BLaER1 treated with 17β-estradiol and CSF1 and Interleukin-3, amounts not matched to agents 10 nM and 100 nM (cell line): ENCODE results near the gene PTGES3.

Experiments used
- H3K27ac ChIP-seq, 11 experiments: shearing (Covaris generic); formaldehyde crosslinking; 2 replicates each; pipeline ENCODE4 v1.8.1; 2022
- H3K27me3 ChIP-seq, 11 experiments: shearing (Covaris generic); formaldehyde crosslinking; 2 replicates each; pipeline ENCODE4 v1.8.1; 2022
- H3K36me3 ChIP-seq, 11 experiments: shearing (Covaris generic); formaldehyde crosslinking; 2 replicates each; pipeline ENCODE4 v1.8.1; 2022
- H3K4me1 ChIP-seq, 10 experiments: shearing (Covaris generic); formaldehyde crosslinking; 2 replicates each; pipeline ENCODE4 v1.8.1; 2022
- H3K4me2 ChIP-seq, 11 experiments: shearing (Covaris generic); formaldehyde crosslinking; 2 replicates each; pipeline ENCODE4 v1.8.1; 2022
- H3K4me3 ChIP-seq, 10 experiments: shearing (Covaris generic); formaldehyde crosslinking; 2 replicates each; pipeline ENCODE4 v1.8.1; 2022
- H3K9ac ChIP-seq, 11 experiments: shearing (Covaris generic); formaldehyde crosslinking; 2 replicates each; pipeline ENCODE4 v1.8.1; 2022
- H3K9me3 ChIP-seq, 11 experiments: shearing (Covaris generic); formaldehyde crosslinking; replicated peaks in 1 of 11; 2 replicates each; pipeline ENCODE4 v1.8.1; 2022
- H4K20me1 ChIP-seq, 11 experiments: shearing (Covaris generic); formaldehyde crosslinking; 2 replicates each; pipeline ENCODE4 v1.8.1; 2022
- Cebpa-rat ChIP-seq, 11 experiments: shearing (Covaris generic); IDR thresholded peaks; 2 replicates each; pipeline ENCODE4 v1.8.1; 2022

PTGES3 gene

DNA sequence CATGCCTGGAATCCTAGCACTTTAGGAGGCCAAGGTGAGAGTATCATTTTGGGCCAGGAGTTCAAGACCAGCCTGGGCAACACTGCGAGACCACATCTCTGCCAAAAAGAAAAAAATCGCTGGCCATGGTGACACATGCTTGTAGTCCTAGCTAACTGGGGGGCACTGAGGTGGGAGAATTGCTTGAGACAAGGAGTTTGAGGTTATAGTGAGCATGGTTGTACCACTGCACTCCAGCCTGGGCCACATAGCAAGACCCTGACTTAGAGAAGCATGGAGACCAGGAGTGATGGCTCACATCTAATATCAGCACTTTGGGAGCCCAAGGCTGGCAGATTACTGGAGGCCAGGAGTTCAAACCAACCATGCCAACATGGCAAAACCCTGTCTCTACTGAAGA, 9.2 kb downstream of the PTGES3 start:
- H3K9me3 ChIP-seq = no peaks in the 10 kb centered on the region
- peaks cover 100% of the 10 kb centered on the region in 11 experiments for H4K20me1 ChIP-seq
- H3K4me1 ChIP-seq = peaks cover 21 to 76% (median 50%) of the 10 kb centered on the region in 10 experiments
- H3K27ac ChIP-seq = peak overlapping the region in 1 of 11 experiments; percentile 27; a peak in 1 of 22 replicates
- H3K9ac ChIP-seq = no peak overlapping the region; a peak in 1 of 22 replicates
- H3K27me3 ChIP-seq = no peaks in the 10 kb centered on the region
- TF ChIP-seq Cebpa-rat (IDR thresholded peaks at IDR 0.05) = no peak
- H3K4me2 ChIP-seq = peak overlapping the region in 6 of 11 experiments; percentile 6 to 29 (median 10); a peak in 7 of 22 replicates
- H3K36me3 ChIP-seq = peaks cover 33 to 97% (median 94%) of the 10 kb centered on the region in 11 experiments
- H3K4me3 ChIP-seq = no peak overlapping the region

- TF ChIP-seq Cebpa-rat (IDR thresholded peaks at IDR 0.05) = no peak
- H3K36me3 ChIP-seq = peaks cover 37 to 100% (median 96%) of the 10 kb centered on the region in 11 experiments
- H3K27me3 ChIP-seq = no peaks in the 10 kb centered on the region
- H3K27ac ChIP-seq = peak overlapping the region in 1 of 11 experiments; percentile 14; a peak in 1 of 22 replicates
- H3K4me2 ChIP-seq = 0 out of 22 replicates have a peak overlapping the region, but pooled peaks of 1 of the 11 experiments have one; percentile 15
- H3K9me3 ChIP-seq = no peaks in the 10 kb centered on the region
- peak overlapping the region in 1 of 11 experiments; percentile 25; a peak in 1 of 22 replicates for H3K9ac ChIP-seq
- H3K4me1 ChIP-seq = peaks cover 9 to 65% (median 41%) of the 10 kb centered on the region in 10 experiments; a peak in 19 of 20 replicates
- peaks cover 100% of the 10 kb centered on the region in 11 experiments for H4K20me1 ChIP-seq
- no peak overlapping the region for H3K4me3 ChIP-seq
Measured at GRCh38 chr12:56677680-56678079, 10.4 kb downstream of the PTGES3 start.

DNA sequence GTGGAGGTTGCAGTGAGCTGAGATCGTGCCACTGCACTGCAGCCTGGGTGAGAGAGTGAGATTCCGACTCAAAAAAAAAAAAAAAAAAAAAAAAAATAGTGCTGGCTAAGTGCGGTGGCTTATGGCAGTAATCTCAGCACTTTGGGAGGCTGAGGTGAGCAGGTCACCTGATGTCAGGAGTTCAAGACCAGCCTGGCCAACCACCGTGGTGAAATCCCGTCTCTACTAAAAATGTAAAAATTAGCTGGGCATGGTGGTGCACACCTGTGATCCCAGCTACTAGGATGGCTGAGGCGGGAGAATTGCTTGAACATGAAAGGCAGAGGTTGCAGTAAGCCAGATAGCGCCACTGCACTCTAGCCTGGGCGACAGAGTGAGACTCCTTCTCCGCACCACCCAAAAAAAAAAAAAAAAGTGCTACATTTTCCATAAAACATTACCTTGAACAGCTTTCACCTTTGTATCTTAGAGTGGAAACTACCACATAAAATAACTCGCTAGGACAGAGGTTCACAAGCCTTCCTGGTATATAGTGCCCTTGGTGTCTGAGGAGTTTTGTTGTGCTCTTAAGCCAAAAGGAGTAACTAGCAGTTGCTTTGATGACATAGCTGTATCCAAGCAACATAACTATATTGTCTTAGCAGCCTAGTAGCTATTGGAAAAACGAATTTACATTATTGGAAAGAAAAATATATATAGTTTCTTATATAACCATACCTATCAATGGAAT, 11.1 kb downstream of the PTGES3 start:
- Histone ChIP-seq H3K27me3 (no peaks in the 10 kb centered on the region), H3K4me1 (peaks cover 3 to 59% (median 34%) of the 10 kb centered on the region in 10 experiments; a peak in 18 of 20 replicates), H3K4me3 (no peak overlapping the region), H4K20me1 (peaks cover 100% of the 10 kb centered on the region in 11 experiments), H3K27ac (0 out of 22 replicates have a peak overlapping the region, but pooled peaks of 1 of the 11 experiments have one; percentile 22), H3K36me3 (peaks cover 44 to 100% (median 96%) of the 10 kb centered on the region in 11 experiments), H3K9me3 (no peaks in the 10 kb centered on the region), H3K9ac (no peak overlapping the region), H3K4me2 (no peak overlapping the region)
- TF ChIP-seq Cebpa-rat (IDR thresholded peaks at IDR 0.05) = no peak

DNA sequence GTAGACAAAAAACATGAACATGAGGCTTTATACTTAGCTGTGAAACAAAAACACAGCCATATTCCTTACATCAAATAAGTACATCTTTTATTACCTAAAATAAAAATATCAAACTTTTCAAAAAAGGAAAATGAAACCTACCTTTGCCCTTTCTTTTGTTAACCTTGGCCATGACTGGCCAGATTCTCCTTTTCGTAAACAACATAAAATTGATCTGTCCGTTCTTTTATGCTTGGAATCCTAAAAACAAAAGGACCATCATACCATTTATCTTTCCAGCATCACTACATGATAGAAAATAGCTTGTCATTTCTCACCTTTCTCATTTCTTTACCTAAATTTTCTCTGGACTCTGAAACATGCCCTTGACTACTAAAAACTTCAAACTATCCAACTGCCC, 16.5 kb downstream of the PTGES3 start:
- Histone ChIP-seq H3K9ac (no peak overlapping the region), H3K4me1 (peaks cover 0 to 16% (median 3%) of the 10 kb centered on the region in 10 experiments; a peak in 6 of 20 replicates), H3K4me3 (no peak overlapping the region), H3K9me3 (no peaks in the 10 kb centered on the region), H3K4me2 (no peak overlapping the region), H4K20me1 (peaks cover 95 to 100% (median 100%) of the 10 kb centered on the region in 11 experiments), H3K36me3 (peaks cover 65 to 100% (median 97%) of the 10 kb centered on the region in 11 experiments), H3K27me3 (no peaks in the 10 kb centered on the region), H3K27ac (no peak overlapping the region)
- TF ChIP-seq Cebpa-rat (IDR thresholded peaks at IDR 0.05) = no peak

DNA sequence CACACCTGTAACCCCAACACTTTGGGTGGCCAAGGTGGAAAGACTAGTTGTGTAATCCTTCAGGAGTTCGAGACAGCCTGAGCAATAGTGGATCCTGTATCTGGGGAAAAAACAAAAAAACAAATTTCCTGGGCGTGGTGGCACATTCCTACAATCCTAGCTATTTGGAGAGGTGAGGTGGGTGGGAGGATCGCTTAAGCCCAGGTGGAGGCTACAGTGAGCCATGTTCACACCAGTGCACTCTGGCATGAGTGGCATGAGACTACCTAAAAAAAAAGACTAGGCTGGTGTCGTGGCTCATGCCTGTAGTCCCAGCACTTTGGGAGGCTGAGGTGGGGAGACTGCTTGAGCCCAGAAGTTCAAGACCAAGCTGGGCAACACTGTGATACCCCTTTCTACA, 17.2 kb downstream of the PTGES3 start:
- Histone ChIP-seq H3K4me1 (peaks cover 0 to 13% (median 0%) of the 10 kb centered on the region in 10 experiments; a peak in 4 of 20 replicates), H4K20me1 (peaks cover 87 to 100% (median 100%) of the 10 kb centered on the region in 11 experiments), H3K9ac (no peak overlapping the region), H3K9me3 (no peaks in the 10 kb centered on the region), H3K4me3 (no peak overlapping the region), H3K4me2 (no peak overlapping the region), H3K27me3 (no peaks in the 10 kb centered on the region), H3K36me3 (peaks cover 73 to 100% (median 98%) of the 10 kb centered on the region in 11 experiments), H3K27ac (no peak overlapping the region)
- no peak for TF ChIP-seq Cebpa-rat (IDR thresholded peaks at IDR 0.05)

GRCh38 chr12:56668197-56668457, 20.0 kb downstream of the PTGES3 start:
- H3K4me1 ChIP-seq = peaks cover 0 to 11% (median 0%) of the 10 kb centered on the region in 10 experiments; a peak in 3 of 20 replicates
- H3K9ac ChIP-seq = no peak overlapping the region
- H3K4me2 ChIP-seq = no peak overlapping the region
- H3K27me3 ChIP-seq = no peaks in the 10 kb centered on the region
- no peak overlapping the region for H3K4me3 ChIP-seq
- peaks cover 60 to 100% (median 98%) of the 10 kb centered on the region in 11 experiments for H4K20me1 ChIP-seq
- TF ChIP-seq Cebpa-rat (IDR thresholded peaks at IDR 0.05) = no peak
- no peaks in the 10 kb centered on the region for H3K9me3 ChIP-seq
- H3K27ac ChIP-seq = no peak overlapping the region
- H3K36me3 ChIP-seq = peaks cover 97 to 100% (median 100%) of the 10 kb centered on the region in 11 experiments

DNA sequence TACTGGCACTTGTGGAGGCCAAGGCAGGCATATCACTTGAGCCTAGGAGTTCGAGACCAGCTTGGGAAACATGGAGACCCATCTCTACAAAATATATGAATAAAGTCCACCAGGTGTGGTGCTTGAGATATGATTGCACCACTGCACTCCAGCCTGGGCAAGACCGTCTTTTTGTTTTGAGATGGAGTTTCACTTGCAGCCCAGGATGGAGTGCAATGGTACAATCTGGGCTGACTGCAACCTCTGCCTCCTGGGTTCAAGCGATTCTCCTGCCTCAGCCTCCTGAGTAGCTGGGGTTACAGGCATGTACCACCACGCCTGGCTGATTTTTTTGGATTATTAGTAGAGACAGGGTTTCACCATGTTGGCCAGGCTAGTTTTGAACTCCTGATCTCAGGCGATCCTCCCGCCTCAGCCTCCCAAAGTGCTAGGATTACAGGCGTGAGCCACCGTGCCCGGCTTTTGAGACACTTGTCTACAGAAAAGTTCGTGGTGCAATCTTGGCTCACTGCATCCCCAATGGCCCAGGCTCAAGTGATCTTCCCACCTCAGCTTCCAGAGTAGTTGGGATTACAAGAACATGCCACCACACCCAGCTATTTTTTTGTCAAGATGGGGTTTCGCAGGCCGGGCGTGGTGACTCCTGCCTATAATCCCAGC, 26.0 kb downstream of the PTGES3 start:
- no peak for TF ChIP-seq Cebpa-rat (IDR thresholded peaks at IDR 0.05)

DNA sequence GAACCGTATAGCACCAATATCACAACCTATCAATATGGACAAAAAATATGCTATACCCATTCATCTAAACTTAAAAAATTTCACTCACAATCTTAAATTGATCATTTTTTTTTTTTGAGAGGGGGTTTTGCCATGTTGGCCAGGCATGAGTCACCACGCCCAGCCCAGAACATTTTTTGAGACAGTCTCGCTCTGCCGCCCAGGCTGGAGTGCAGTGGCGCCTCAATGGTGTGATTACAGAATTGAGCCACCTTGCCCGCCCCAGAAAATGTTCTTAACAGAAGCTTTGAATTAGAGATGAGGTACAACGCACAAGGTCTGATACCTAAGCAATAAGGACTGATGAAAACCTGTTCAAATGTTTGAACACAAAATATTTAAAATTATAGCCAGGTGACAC, 26.5 kb downstream of the PTGES3 start:
- peaks cover 46 to 74% (median 70%) of the 10 kb centered on the region in 11 experiments for H3K36me3 ChIP-seq
- H3K4me2 ChIP-seq = no peak overlapping the region
- no peaks in the 10 kb centered on the region for H3K27me3 ChIP-seq
- no peak overlapping the region for H3K4me3 ChIP-seq
- peaks cover 3 to 16% (median 11%) of the 10 kb centered on the region in 11 experiments; a peak in 14 of 22 replicates for H3K9me3 ChIP-seq
- no peak for TF ChIP-seq Cebpa-rat (IDR thresholded peaks at IDR 0.05)
- no peak overlapping the region for H3K9ac ChIP-seq
- no peak overlapping the region for H3K27ac ChIP-seq
- H4K20me1 ChIP-seq = peaks cover 0 to 74% (median 51%) of the 10 kb centered on the region in 11 experiments; a peak in 21 of 22 replicates
- H3K4me1 ChIP-seq = peaks cover 0 to 34% (median 0%) of the 10 kb centered on the region in 10 experiments; a peak in 5 of 20 replicates

More for the DNA sequence above, 26.0 kb downstream of the PTGES3 start:
- Histone ChIP-seq H3K4me2 (no peak overlapping the region), H3K4me3 (no peak overlapping the region), H4K20me1 (peaks cover 5 to 79% (median 56%) of the 10 kb centered on the region in 11 experiments; a peak in 21 of 22 replicates), H3K36me3 (peaks cover 52 to 80% (median 76%) of the 10 kb centered on the region in 11 experiments), H3K9ac (no peak overlapping the region), H3K27me3 (no peaks in the 10 kb centered on the region), H3K9me3 (peaks cover 0 to 10% (median 6%) of the 10 kb centered on the region in 11 experiments; a peak in 13 of 22 replicates), H3K27ac (no peak overlapping the region), H3K4me1 (peaks cover 0 to 34% (median 0%) of the 10 kb centered on the region in 10 experiments; a peak in 5 of 20 replicates)

DNA sequence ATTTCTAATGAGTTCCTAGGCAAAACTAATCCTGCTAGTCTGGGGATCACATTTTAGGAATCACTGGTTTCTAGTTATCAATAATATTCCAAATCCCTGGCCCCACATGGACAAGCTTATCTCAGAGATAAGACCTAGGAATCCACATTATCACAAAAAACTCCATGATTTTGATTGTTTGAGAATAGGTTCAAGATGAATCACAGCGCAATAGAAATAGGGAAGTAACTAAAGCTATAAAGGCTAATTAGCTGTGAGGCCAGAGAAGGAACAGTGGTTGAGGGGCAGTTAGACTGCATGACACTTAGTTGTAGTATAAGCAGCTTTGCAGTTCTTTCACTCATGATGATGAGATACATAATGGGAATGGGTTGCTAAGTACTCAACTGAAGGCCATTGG, 29.2 kb downstream of the PTGES3 start:
- Histone ChIP-seq H3K9me3 (peaks cover 30 to 41% (median 35%) of the 10 kb centered on the region in 11 experiments), H3K4me2 (peak overlapping the region in 2 of 11 experiments; percentile 37 to 40; a peak in 2 of 22 replicates), H3K4me1 (peaks cover 0 to 31% (median 0%) of the 10 kb centered on the region in 10 experiments; a peak in 5 of 20 replicates), H3K36me3 (peaks cover 27 to 63% (median 51%) of the 10 kb centered on the region in 11 experiments), H3K27me3 (no peaks in the 10 kb centered on the region), H3K4me3 (no peak overlapping the region), H3K9ac (no peak overlapping the region), H4K20me1 (peaks cover 0 to 47% (median 24%) of the 10 kb centered on the region in 11 experiments; a peak in 15 of 22 replicates), H3K27ac (no peak overlapping the region)
- no peak for TF ChIP-seq Cebpa-rat (IDR thresholded peaks at IDR 0.05)
